Measurements from ENCODE around the gene IRAK1BP1. TPM values are rescaled to one million over a fixed set of nuclear protein-coding genes. Genes with fewer than 3 reads are reported as not detected.
"Not testable (repeated sequence)": the region's sequence is repeated elsewhere in the genome, so short reads cannot be mapped to it uniquely, and the experiment has no call there.

The IRAK1BP1 gene
- polyA plus RNA-seq, 6 donors from 2014 or later: 1.7 to 2.6 (median 2.2) TPM

GRCh38 chr6:78910591-78911171 is 43.3 kb downstream of the IRAK1BP1 start:
- peaks cover 25 to 37% (median 30%) of the 10 kb centered on the region in 3 donors for H3K27me3 Mint-ChIP-seq
- H3K4me3 Mint-ChIP-seq: peak overlapping the region in 7 of 8 donors; percentile 41 to 78 (median 59)
- DNase-seq (no peak), ATAC-seq (ENCODE audit: low read depth in 2 of 2) (peak; percentile 35 to 39)
- H3K27ac Mint-ChIP-seq: peak overlapping the region in 1 of 6 donors; percentile 38
- peaks cover 10 to 16% of the 10 kb centered on the region in 2 donors for H3K36me3 Mint-ChIP-seq
- H3K4me1 Mint-ChIP-seq: peaks cover 11 to 17% (median 16%) of the 10 kb centered on the region in 3 donors
- H3K9me3 Mint-ChIP-seq: peaks cover 0 to 10% (median 5%) of the 10 kb centered on the region in 7 donors

GRCh38 chr6:78911218-78911940 is 44.0 kb downstream of the IRAK1BP1 start:
- DNase-seq (no peak), ATAC-seq (ENCODE audit: low read depth in 2 of 2) (no peak)
- no peak overlapping the region for H3K27ac Mint-ChIP-seq
- H3K36me3 Mint-ChIP-seq: peaks cover 13 to 16% of the 10 kb centered on the region in 2 donors
- peaks cover 11 to 17% (median 16%) of the 10 kb centered on the region in 3 donors for H3K4me1 Mint-ChIP-seq
- peaks cover 25 to 37% (median 32%) of the 10 kb centered on the region in 3 donors for H3K27me3 Mint-ChIP-seq
- peaks cover 0 to 16% (median 8%) of the 10 kb centered on the region in 7 donors for H3K9me3 Mint-ChIP-seq
- peak overlapping the region; percentile 40 to 78 (median 62) for H3K4me3 Mint-ChIP-seq

GRCh38 chr6:78916411-78916810 is 49.1 kb downstream of the IRAK1BP1 start:
- no peak for ATAC-seq (ENCODE audit: low read depth in 2 of 2)

GRCh38 chr6:78917788-78918187 is 50.4 kb downstream of the IRAK1BP1 start:
- no peak overlapping the region for H3K27ac Mint-ChIP-seq

More at GRCh38 chr6:78916411-78916810, 49.1 kb downstream of the IRAK1BP1 start:
- H3K4me3 Mint-ChIP-seq: no peak overlapping the region
- H3K36me3 Mint-ChIP-seq: peaks cover 18 to 31% of the 10 kb centered on the region in 2 donors
- H3K4me1 Mint-ChIP-seq: peaks cover 0 to under 1% (median under 1%) of the 10 kb centered on the region in 3 donors
- DNase-seq: no peak
- no peak overlapping the region for H3K27ac Mint-ChIP-seq
- H3K9me3 Mint-ChIP-seq: peaks cover 18 to 55% (median 47%) of the 10 kb centered on the region in 7 donors
- H3K27me3 Mint-ChIP-seq: peaks cover 4 to 27% (median 10%) of the 10 kb centered on the region in 3 donors

DNA sequence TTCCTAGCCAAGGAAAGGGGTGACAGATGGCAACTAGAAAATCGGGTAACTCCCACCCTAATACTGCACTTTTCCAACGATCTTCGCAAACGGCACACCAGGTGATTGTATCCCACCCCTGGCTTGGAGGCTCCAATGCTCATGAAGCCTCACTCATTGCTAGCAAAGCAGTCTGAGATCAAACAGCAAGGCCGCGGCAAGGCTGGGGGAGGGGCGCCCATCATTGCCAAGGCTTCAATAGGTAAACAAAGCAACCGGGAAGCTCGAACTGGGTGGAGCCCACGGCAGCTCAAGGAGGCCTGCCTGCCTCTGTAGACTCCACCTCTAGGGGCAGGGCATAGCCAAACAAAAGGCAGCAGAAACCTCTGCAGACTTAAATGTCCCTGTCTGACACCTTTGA is 53.8 kb downstream of the IRAK1BP1 start:
- Mint-ChIP-seq H3K36me3 (peaks cover 13 to 37% of the 10 kb centered on the region in 2 donors), H3K27me3 (peaks cover 0 to 23% (median 0%) of the 10 kb centered on the region in 3 donors), H3K9me3 (peaks cover 29 to 78% (median 52%) of the 10 kb centered on the region in 7 donors)
- not testable (repeated sequence) for H3K27ac Mint-ChIP-seq; DNase-seq; H3K4me1 Mint-ChIP-seq; ATAC-seq (ENCODE audit: low read depth in 2 of 2); H3K4me3 Mint-ChIP-seq

More at GRCh38 chr6:78917788-78918187, 50.4 kb downstream of the IRAK1BP1 start:
- Mint-ChIP-seq H3K27me3 (peaks cover 0 to 23% (median 0%) of the 10 kb centered on the region in 3 donors), H3K4me3 (no peak overlapping the region), H3K4me1 (no peaks in the 10 kb centered on the region), H3K9me3 (peaks cover 23 to 60% (median 53%) of the 10 kb centered on the region in 7 donors), H3K36me3 (peaks cover 13 to 38% of the 10 kb centered on the region in 2 donors)
- ATAC-seq (ENCODE audit: low read depth in 2 of 2): no peak
- DNase-seq: no peak

DNA sequence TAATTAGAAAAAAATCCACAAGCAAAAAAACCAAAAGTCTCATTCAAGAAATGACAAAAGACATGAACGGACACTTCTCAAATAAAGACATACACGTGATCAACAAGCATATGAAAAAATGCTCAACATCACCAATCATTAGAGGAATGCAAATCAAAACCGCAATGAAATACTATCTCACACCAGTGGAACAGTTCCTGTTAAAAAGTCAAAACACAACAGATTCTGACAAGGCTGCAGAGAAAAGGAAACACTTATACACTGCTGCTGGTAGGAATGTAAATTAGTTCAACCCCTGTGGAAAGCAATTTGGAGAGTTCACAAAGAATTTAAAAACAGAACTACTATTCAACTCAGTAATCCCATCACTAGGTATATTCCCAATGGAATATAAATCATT is 58.0 kb downstream of the IRAK1BP1 start:
- Mint-ChIP-seq H3K4me3 (no peak overlapping the region), H3K27me3 (peaks cover 0 to 23% (median 0%) of the 10 kb centered on the region in 3 donors), H3K36me3 (peaks cover 0 to 28% of the 10 kb centered on the region in 2 donors), H3K9me3 (peaks cover 17 to 63% (median 36%) of the 10 kb centered on the region in 7 donors), H3K4me1 (no peaks in the 10 kb centered on the region), H3K27ac (no peak overlapping the region)
- no peak for DNase-seq
- ATAC-seq (ENCODE audit: low read depth in 2 of 2): no peak

GRCh38 chr6:78935553-78935952 is 68.2 kb downstream of the IRAK1BP1 start:
- H3K4me3 Mint-ChIP-seq: no peak overlapping the region
- H3K36me3 Mint-ChIP-seq: peaks cover 1 to 2% of the 10 kb centered on the region in 2 donors
- no peak for ATAC-seq (ENCODE audit: low read depth in 2 of 2)
- no peak overlapping the region for H3K27ac Mint-ChIP-seq
- H3K4me1 Mint-ChIP-seq: peaks cover 0 to 3% (median 0%) of the 10 kb centered on the region in 3 donors
- no peaks in the 10 kb centered on the region for H3K27me3 Mint-ChIP-seq
- no peak for DNase-seq
- peaks cover 0 to 10% (median 0%) of the 10 kb centered on the region in 7 donors for H3K9me3 Mint-ChIP-seq

DNA sequence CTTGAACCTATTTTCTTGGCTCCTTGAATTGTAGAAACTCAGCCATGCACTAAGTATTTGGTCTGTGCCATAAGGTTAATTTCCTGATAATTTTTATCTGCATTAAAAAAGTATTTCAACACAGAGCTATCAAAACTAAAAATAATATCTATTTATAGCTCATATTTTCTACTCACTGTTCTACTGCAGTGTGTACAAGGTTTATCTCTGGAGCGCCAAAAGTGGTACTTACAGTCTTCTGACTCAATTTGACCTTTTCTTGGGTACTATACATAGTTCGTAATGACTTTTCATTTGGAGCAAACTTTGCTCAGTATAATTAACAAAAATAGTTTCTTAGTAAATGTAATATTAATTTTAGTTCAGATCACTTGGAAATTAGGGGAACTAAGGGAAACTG is 69.2 kb downstream of the IRAK1BP1 start:
- Mint-ChIP-seq H3K36me3 (peaks cover 10 to 11% of the 10 kb centered on the region in 2 donors), H3K27ac (no peak overlapping the region), H3K9me3 (peaks cover 0 to 10% (median 0%) of the 10 kb centered on the region in 7 donors), H3K27me3 (no peaks in the 10 kb centered on the region), H3K4me3 (no peak overlapping the region), H3K4me1 (peaks cover 0 to 3% (median 0%) of the 10 kb centered on the region in 3 donors)
- no peak for ATAC-seq (ENCODE audit: low read depth in 2 of 2)
- no peak for DNase-seq

DNA sequence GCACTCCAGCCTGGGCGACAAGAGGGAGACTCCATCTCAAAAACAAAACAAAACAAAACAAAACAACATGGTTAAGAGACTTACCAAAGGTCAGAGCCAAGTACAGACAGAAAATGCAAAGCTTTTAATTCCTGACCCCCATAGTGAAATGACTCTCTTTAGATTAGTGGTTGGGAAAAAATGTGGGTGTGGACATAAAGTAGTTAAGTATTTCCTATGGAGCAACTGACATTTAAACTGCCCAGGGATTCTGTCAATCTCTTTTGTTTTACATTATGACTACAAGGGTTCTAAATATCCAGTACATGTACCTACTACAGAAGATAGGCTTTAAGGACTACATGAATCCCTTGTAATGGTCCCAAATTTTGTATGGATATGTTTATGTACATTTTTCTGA is 75.1 kb downstream of the IRAK1BP1 start:
- no peaks in the 10 kb centered on the region for H3K27me3 Mint-ChIP-seq
- DNase-seq (no peak), ATAC-seq (ENCODE audit: low read depth in 2 of 2) (no peak)
- peaks cover 25 to 39% of the 10 kb centered on the region in 2 donors for H3K36me3 Mint-ChIP-seq
- no peak overlapping the region for H3K27ac Mint-ChIP-seq
- H3K4me1 Mint-ChIP-seq: peaks cover 0 to 7% (median 0%) of the 10 kb centered on the region in 3 donors
- no peaks in the 10 kb centered on the region for H3K9me3 Mint-ChIP-seq
- H3K4me3 Mint-ChIP-seq: no peak overlapping the region

- peaks cover 59 to 60% of the 10 kb centered on the region in 2 donors for H3K36me3 Mint-ChIP-seq
- DNase-seq (no peak), ATAC-seq (ENCODE audit: low read depth in 2 of 2) (no peak)
- no peak overlapping the region for H3K27ac Mint-ChIP-seq
- no peaks in the 10 kb centered on the region for H3K27me3 Mint-ChIP-seq
- no peak overlapping the region for H3K4me3 Mint-ChIP-seq
- peaks cover 0 to 7% (median 0%) of the 10 kb centered on the region in 3 donors for H3K4me1 Mint-ChIP-seq
- H3K9me3 Mint-ChIP-seq: peaks cover 0 to 22% (median 11%) of the 10 kb centered on the region in 7 donors
Measured at GRCh38 chr6:78947529-78947928, 80.2 kb downstream of the IRAK1BP1 start.

- no peaks in the 10 kb centered on the region for H3K27me3 Mint-ChIP-seq
- H3K4me1 Mint-ChIP-seq: peaks cover 0 to 7% (median 0%) of the 10 kb centered on the region in 3 donors
- peaks cover 0 to 24% (median 11%) of the 10 kb centered on the region in 7 donors for H3K9me3 Mint-ChIP-seq
- no peak overlapping the region for H3K4me3 Mint-ChIP-seq
- H3K36me3 Mint-ChIP-seq: peaks cover 63 to 64% of the 10 kb centered on the region in 2 donors
- no peak overlapping the region for H3K27ac Mint-ChIP-seq
- ATAC-seq (ENCODE audit: low read depth in 2 of 2) (no peak), DNase-seq (no peak)
Measured at GRCh38 chr6:78947962-78948361, 80.6 kb downstream of the IRAK1BP1 start.

- H3K27ac Mint-ChIP-seq: peak overlapping the region in 3 of 6 donors; percentile 13 to 47 (median 16)
- peaks cover 0 to 24% (median 11%) of the 10 kb centered on the region in 7 donors for H3K9me3 Mint-ChIP-seq
- peaks cover 63 to 64% of the 10 kb centered on the region in 2 donors for H3K36me3 Mint-ChIP-seq
- no peak for DNase-seq
- H3K27me3 Mint-ChIP-seq: no peaks in the 10 kb centered on the region
- peaks cover 0 to 6% (median 0%) of the 10 kb centered on the region in 3 donors for H3K4me1 Mint-ChIP-seq
- no peak overlapping the region for H3K4me3 Mint-ChIP-seq
- no peak for ATAC-seq (ENCODE audit: low read depth in 2 of 2)
Measured at GRCh38 chr6:78948785-78949184, 81.4 kb downstream of the IRAK1BP1 start.

DNA sequence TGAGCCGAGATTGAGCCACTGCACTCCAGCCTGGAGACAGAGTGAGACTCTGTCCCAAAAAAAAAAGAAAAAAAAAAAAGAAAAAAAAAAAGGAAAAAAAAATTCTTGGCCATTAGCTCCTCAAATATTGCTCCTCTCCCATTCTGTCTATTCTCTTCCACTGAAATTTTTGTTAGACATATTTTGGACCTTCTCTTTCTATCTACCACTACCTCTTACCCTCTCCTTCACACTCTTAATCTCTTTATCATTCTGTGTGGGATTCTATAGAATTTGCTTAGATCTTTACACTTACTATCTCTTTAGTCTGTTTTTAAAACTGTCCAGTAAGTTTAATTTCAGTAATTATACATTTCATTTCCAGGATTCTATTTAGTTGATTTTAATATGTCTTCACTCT is 85.0 kb downstream of the IRAK1BP1 start:
- no peak for DNase-seq
- H3K4me3 Mint-ChIP-seq: no peak overlapping the region
- peaks cover 0 to 24% (median 11%) of the 10 kb centered on the region in 7 donors for H3K9me3 Mint-ChIP-seq
- no peak overlapping the region for H3K27ac Mint-ChIP-seq
- H3K36me3 Mint-ChIP-seq: peaks cover 70% of the 10 kb centered on the region in 2 donors
- no peak for ATAC-seq (ENCODE audit: low read depth in 2 of 2)
- no peaks in the 10 kb centered on the region for H3K4me1 Mint-ChIP-seq
- no peaks in the 10 kb centered on the region for H3K27me3 Mint-ChIP-seq
